Measurements from ENCODE around the gene CCDC85B.

CCDC85B gene

GRCh38 chr11:65934014-65934413 lies 43.5 kb downstream of the CCDC85B start:
- no peak for DNase-seq (ENCODE audit: low read depth)

GRCh38 chr11:65937766-65938165 lies 47.3 kb downstream of the CCDC85B start:
- DNase-seq (ENCODE audit: low read depth) = no peak
